Measurements from ENCODE around the gene QPRT.

GRCh38 chr16:29656688-29657523, 22.1 kb upstream of the QPRT start:
- no peak for TF ChIP-seq ELF4 (CRISPR knock-in tag; IDR thresholded peaks at IDR 0.05; ENCODE audit: low read depth)
- no peak for TF ChIP-seq MXD4 (CRISPR knock-in tag; IDR thresholded peaks at IDR 0.05; ENCODE audit: borderline replicate concordance)
- no peak for TF ChIP-seq CTCF (IDR thresholded peaks at IDR 0.05)
- TF ChIP-seq ZNF121 (CRISPR knock-in tag; IDR thresholded peaks at IDR 0.05): no peak
- TF ChIP-seq, protein P1, sequence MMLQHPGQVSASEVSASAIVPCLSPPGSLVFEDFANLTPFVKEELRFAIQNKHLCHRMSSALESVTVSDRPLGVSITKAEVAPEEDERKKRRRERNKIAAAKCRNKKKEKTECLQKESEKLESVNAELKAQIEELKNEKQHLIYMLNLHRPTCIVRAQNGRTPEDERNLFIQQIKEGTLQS (CRISPR knock-in tag; conservative IDR thresholded peaks at IDR 0.05): no peak
- TF ChIP-seq ESRRA (CRISPR knock-in tag; IDR thresholded peaks at IDR 0.05; ENCODE audit: borderline replicate concordance): no peak
- TF ChIP-seq CBFB (CRISPR knock-in tag; IDR thresholded peaks at IDR 0.05; ENCODE audit: low read depth): no peak
- TF ChIP-seq SMAD3 (CRISPR knock-in tag; IDR thresholded peaks at IDR 0.05; ENCODE audit: borderline replicate concordance): no peak
- TF ChIP-seq, protein P2, sequence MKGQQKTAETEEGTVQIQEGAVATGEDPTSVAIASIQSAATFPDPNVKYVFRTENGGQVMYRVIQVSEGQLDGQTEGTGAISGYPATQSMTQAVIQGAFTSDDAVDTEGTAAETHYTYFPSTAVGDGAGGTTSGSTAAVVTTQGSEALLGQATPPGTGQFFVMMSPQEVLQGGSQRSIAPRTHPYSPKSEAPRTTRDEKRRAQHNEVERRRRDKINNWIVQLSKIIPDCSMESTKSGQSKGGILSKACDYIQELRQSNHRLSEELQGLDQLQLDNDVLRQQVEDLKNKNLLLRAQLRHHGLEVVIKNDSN (CRISPR knock-in tag; IDR thresholded peaks at IDR 0.05): no peak
- TF ChIP-seq, protein P3, sequence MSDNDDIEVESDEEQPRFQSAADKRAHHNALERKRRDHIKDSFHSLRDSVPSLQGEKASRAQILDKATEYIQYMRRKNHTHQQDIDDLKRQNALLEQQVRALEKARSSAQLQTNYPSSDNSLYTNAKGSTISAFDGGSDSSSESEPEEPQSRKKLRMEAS (CRISPR knock-in tag; IDR thresholded peaks at IDR 0.05): no peak
- no peak for TF ChIP-seq SP1 (CRISPR knock-in tag; conservative IDR thresholded peaks at IDR 0.05)
- no peak for TF ChIP-seq CREM (CRISPR knock-in tag; IDR thresholded peaks at IDR 0.05)
- no peak for TF ChIP-seq NR1H2 (CRISPR knock-in tag; IDR thresholded peaks at IDR 0.05)
